Activated CD4-positive, alpha-beta T cell treated with anti-CD3 and anti-CD28 coated beads, Interleukin-2, Interleukin-6, amounts not matched to agents 100 ng/mL and 50 ng/mL, durations not matched to agents 16 hours and 8 hours (primary cell): Measurements from ENCODE around the gene DRAM1.
"Not testable (repeated sequence)": the region's sequence is repeated elsewhere in the genome, so short reads cannot be mapped to it uniquely, and the experiment has no call there.

Experiments
- DNase-seq: peaks from one replicate; pipeline ENCODE4 v3.0.0-alpha.2; 2020

Gene DRAM1

GRCh38 chr12:101908395-101908794 is 31.0 kb downstream of the DRAM1 start:
- DNase-seq, result no peak

GRCh38 chr12:101909646-101910045 is 32.3 kb downstream of the DRAM1 start:
- DNase-seq, result no peak

- no peak for DNase-seq
Observed at GRCh38 chr12:101915841-101916240, 38.5 kb downstream of the DRAM1 start.

- not testable (repeated sequence) for DNase-seq
Observed at GRCh38 chr12:101918805-101919204, 41.4 kb downstream of the DRAM1 start.

- DNase-seq, result no peak
Observed at GRCh38 chr12:101919447-101919846, 42.1 kb downstream of the DRAM1 start.

GRCh38 chr12:101920906-101921305 is 43.5 kb downstream of the DRAM1 start:
- no peak for DNase-seq

- DNase-seq, result no peak
Observed at GRCh38 chr12:101923045-101923718, 45.8 kb downstream of the DRAM1 start.

- DNase-seq, result no peak
Observed at GRCh38 chr12:101924618-101925017, 47.2 kb downstream of the DRAM1 start.

GRCh38 chr12:101925361-101925760 is 48.0 kb downstream of the DRAM1 start:
- no peak for DNase-seq

GRCh38 chr12:101925935-101926334 is 48.6 kb downstream of the DRAM1 start:
- DNase-seq, result no peak

GRCh38 chr12:101927036-101927435 is 49.7 kb downstream of the DRAM1 start:
- DNase-seq, result no peak

GRCh38 chr12:101927999-101928398 is 50.6 kb downstream of the DRAM1 start:
- DNase-seq, result no peak

GRCh38 chr12:101928556-101928955 is 51.2 kb downstream of the DRAM1 start:
- DNase-seq, result no peak

- DNase-seq, result no peak
Observed at GRCh38 chr12:101929365-101930041, 52.1 kb downstream of the DRAM1 start.

GRCh38 chr12:101931498-101932326 is 54.3 kb downstream of the DRAM1 start:
- no peak for DNase-seq

GRCh38 chr12:101933866-101934514 is 56.6 kb downstream of the DRAM1 start:
- DNase-seq, result no peak

GRCh38 chr12:101935890-101936746 is 58.7 kb downstream of the DRAM1 start:
- peak; percentile 80 for DNase-seq

GRCh38 chr12:101939306-101939705 is 61.9 kb downstream of the DRAM1 start:
- DNase-seq, result no peak

GRCh38 chr12:101939856-101940265 is 62.5 kb downstream of the DRAM1 start:
- peak; percentile 77 for DNase-seq

GRCh38 chr12:101940400-101940950 is 63.1 kb downstream of the DRAM1 start:
- no peak for DNase-seq

GRCh38 chr12:101941306-101942249 is 64.2 kb downstream of the DRAM1 start:
- no peak for DNase-seq
